Endothelial cell of umbilical vein (primary cell): ENCODE data around the gene CALN1. TPM values are rescaled to one million over a fixed set of nuclear protein-coding genes. Genes with fewer than 3 reads are reported as not detected.

Experiments
- BruUV-seq: library from RNA; stranded (reverse); fragments of 400-500 nt; replicated peaks from 2 replicates; lab custom pipeline; 2021; lab: Mats Ljungman, UMichigan
- CTCF ChIA-PET: fragments of 300-600, 350-600 bp; sonication (Branson Sonifier 250); formaldehyde crosslinking; loops from one replicate; lab custom pipeline; 2021; ENCODE audit warnings: antibody characterized with exemption, inconsistent platforms; lab: Charles Lee
- POLR2A ChIA-PET: fragments of 300-600, 350-600 bp; sonication (Branson Sonifier 250); formaldehyde crosslinking; loops from one replicate; lab custom pipeline; 2021; ENCODE audit warnings: antibody characterized with exemption, inconsistent platforms; lab: Charles Lee
- DNase-seq: peaks from one replicate; pipeline ENCODE4 v3.0.0-alpha.2; 2011; ENCODE audit warnings: low read depth, low spot score
- FAIRE-seq: peaks from 2 replicates; lab custom pipeline; 2011; peaks lifted over from hg19 to GRCh38; lab: Jason Lieb, UNC
- H2AFZ ChIP-seq: 2 replicates; pipeline ENCODE4 v1.6.0; 2012; ENCODE audit warnings: low read depth, low read length, control low read depth, inconsistent platforms
- H3K27ac ChIP-seq: 2 replicates; pipeline ENCODE4 v1.5.1; 2011; ENCODE audit warnings: low read depth, mild to moderate bottlenecking, control low read depth, low read length, moderate library complexity; ENCODE audit not compliant: insufficient read depth
- H3K27me3 ChIP-seq, 2 experiments: 2 replicates each; pipeline versions ENCODE4 v1.6.0 to v1.6.1; 2011; ENCODE audit warnings: low read length in 2 of 2, mixed read lengths in 1 of 2; ENCODE audit not compliant: control insufficient read depth in 2 of 2, insufficient read depth in 2 of 2
- H3K36me3 ChIP-seq, 2 experiments: 2 replicates in 1 of 2; 3 replicates in 1 of 2; pipeline ENCODE4 v1.5.1; 2011; ENCODE audit warnings: low read length in 2 of 2, mild to moderate bottlenecking in 1 of 2, moderate library complexity in 1 of 2; ENCODE audit not compliant: control insufficient read depth in 2 of 2, insufficient read depth in 2 of 2; ENCODE audit errors: extremely low read depth in 1 of 2
- H3K4me1 ChIP-seq: 3 replicates; pipeline ENCODE4 v1.5.1; 2011; ENCODE audit warnings: mild to moderate bottlenecking, low read length; ENCODE audit not compliant: control insufficient read depth, insufficient read depth; ENCODE audit errors: extremely low read depth
- H3K4me2 ChIP-seq: 2 replicates; pipeline ENCODE4 v1.6.1; 2011; ENCODE audit warnings: low read length, control low read depth, mixed read lengths; ENCODE audit not compliant: insufficient read depth
- H3K4me3 ChIP-seq, 3 experiments: fragments of 200-600 bp in 1 of 3; sonication (generic), shearing (Covaris generic) in 1 of 3; replicated peaks in 1 of 3; 2 replicates each; pipeline ENCODE4 v1.5.1; 2011 to 2016; ENCODE audit warnings: control low read depth in 3 of 3, low read length in 3 of 3, mild to moderate bottlenecking in 2 of 3, inconsistent platforms in 1 of 3, low read depth in 1 of 3, moderate library complexity in 1 of 3; ENCODE audit not compliant: insufficient read depth in 1 of 3
- H3K79me2 ChIP-seq: 2 replicates; pipeline ENCODE4 v1.6.0; 2012; ENCODE audit warnings: low read length, inconsistent platforms; ENCODE audit not compliant: control insufficient read depth, insufficient read depth
- H3K9ac ChIP-seq: replicated peaks from 2 replicates; pipeline ENCODE3; 2011; ENCODE audit warnings: low read length, control low read depth; ENCODE audit not compliant: insufficient read depth; ENCODE audit errors: extremely low read depth
- H3K9me1 ChIP-seq: replicated peaks from 3 replicates; pipeline ENCODE4 v1.6.0; 2011; ENCODE audit warnings: mild to moderate bottlenecking, low read length; ENCODE audit not compliant: control insufficient read depth, insufficient read depth; ENCODE audit errors: extremely low read depth
- H3K9me3 ChIP-seq: replicated peaks from 2 replicates; pipeline ENCODE4 v1.5.1; 2012; ENCODE audit warnings: low read length, inconsistent platforms; ENCODE audit not compliant: control insufficient read depth, insufficient read depth
- H4K20me1 ChIP-seq: replicated peaks from 2 replicates; pipeline ENCODE3; 2011; ENCODE audit warnings: mild to moderate bottlenecking, low read length; ENCODE audit not compliant: control insufficient read depth, insufficient read depth; ENCODE audit errors: extremely low read depth
- CTCF ChIP-seq, 2 donors: IDR thresholded peaks; 1 replicate in 1 of 2; 2 replicates in 1 of 2; pipeline ENCODE4 v1.5.1; 2011; ENCODE audit warnings: low read length in 2 of 2, mild to moderate bottlenecking in 2 of 2, moderate library complexity in 2 of 2, control low read depth in 1 of 2, inconsistent platforms in 1 of 2, low read depth in 1 of 2; ENCODE audit not compliant: insufficient read depth in 1 of 2; ENCODE audit errors: extremely low read depth in 1 of 2
- EZH2 ChIP-seq: IDR thresholded peaks from 2 replicates; pipeline ENCODE4 v1.6.1; 2012; ENCODE audit warnings: borderline replicate concordance, low read depth, mild to moderate bottlenecking, moderate library complexity, low read length, inconsistent platforms; ENCODE audit not compliant: severe bottlenecking
- FOS ChIP-seq: IDR thresholded peaks from 2 replicates; pipeline ENCODE4 v1.6.1; 2011; ENCODE audit warnings: mild to moderate bottlenecking, low read length, moderate library complexity, borderline replicate concordance; ENCODE audit not compliant: insufficient read depth
- GATA2 ChIP-seq: IDR thresholded peaks from 2 replicates; pipeline ENCODE4 v1.7.0; 2011; ENCODE audit warnings: low read depth, mild to moderate bottlenecking, moderate library complexity, mixed read lengths, low read length; ENCODE audit not compliant: insufficient read length, insufficient read depth
- JUN ChIP-seq: IDR thresholded peaks from 2 replicates; pipeline ENCODE4 v1.6.1; 2011; ENCODE audit warnings: borderline replicate concordance, low read depth; ENCODE audit not compliant: insufficient read length, insufficient read depth
- MAX ChIP-seq: IDR thresholded peaks from 2 replicates; pipeline ENCODE4 v1.6.1; 2011; ENCODE audit not compliant: insufficient read depth, insufficient read length
- MYC ChIP-seq: IDR thresholded peaks from one replicate; pipeline ENCODE4 v1.6.1; 2011; ENCODE audit warnings: mild to moderate bottlenecking, low read depth, low read length
- POLR2A ChIP-seq: IDR thresholded peaks from 2 replicates; pipeline ENCODE4 v1.6.1; 2012; ENCODE audit warnings: low read depth, mild to moderate bottlenecking, control low read depth, low read length
- POLR2AphosphoS5 ChIP-seq: IDR thresholded peaks from 2 replicates; pipeline ENCODE4 v1.6.1; 2012; ENCODE audit warnings: low read depth, mild to moderate bottlenecking, control low read depth, low read length, moderate library complexity; ENCODE audit not compliant: insufficient read depth
- dilution Hi-C: fragments of 300-500 bp; cut with MboI; formaldehyde crosslinking; loops from one replicate; pipeline ENCODE4 v1.15.0; 2019; ENCODE audit warnings: low sequenced_read_pairs; ENCODE audit not compliant: extremely low pct_ligation_motif_present
- intact Hi-C: fragments of 100-400 bp; cut with micrococcal nuclease; formaldehyde crosslinking; loops from one replicate; pipeline ENCODE4 v1.10.0; 2022
- polyA plus RNA-seq, 4 experiments: library from polyadenylated mRNA; depleted of rRNA in 3 of 4; stranded (reverse) in 3 of 4; unstranded in 1 of 4; fragments of >200 nt; gene quantifications; 2 replicates each; pipeline versions ENCODE4 v1.2.1 to v1.2.3, GENCODE V29; 2011 to 2012; ENCODE audit warnings: missing spikeins in 1 of 4
- total RNA-seq: library from RNA; stranded (reverse); gene quantifications from 2 replicates; pipeline ENCODE4 v1.2.3, GENCODE V29; 2021

The CALN1 gene
- total and polyA plus RNA-seq, 2 donors (not counting 3 experiments of a cell fraction or from before 2014, with no cell fraction given): not detected

GRCh38 chr7:71826141-71826540 is 586.0 kb downstream of the CALN1 start:
- H3K27me3 ChIP-seq: no peaks in the 10 kb centered on the region
- intact Hi-C loops (no loop called here), dilution Hi-C loops (no loop called here)
- H3K4me3 ChIP-seq: no peak overlapping the region
- DNase-seq: no peak
- H2AFZ ChIP-seq: no peak overlapping the region
- no peaks in the 10 kb centered on the region for H3K36me3 ChIP-seq
- BruUV-seq: no TSS peak
- no peaks in the 10 kb centered on the region for H3K9me1 ChIP-seq
- H3K4me2 ChIP-seq: no peak overlapping the region
- no peaks in the 10 kb centered on the region for H4K20me1 ChIP-seq
- no peaks in the 10 kb centered on the region for H3K4me1 ChIP-seq
- CTCF ChIA-PET: no interaction called here
- no peak for FAIRE-seq
- no peak overlapping the region for H3K9ac ChIP-seq
- H3K27ac ChIP-seq: no peak overlapping the region
- H3K9me3 ChIP-seq: peaks cover 2% of the 10 kb centered on the region
- POLR2A ChIA-PET: no interaction called here
- TF ChIP-seq POLR2AphosphoS5: no peak
- TF ChIP-seq MYC: no peak
- no peak for TF ChIP-seq FOS
- no peak for TF ChIP-seq POLR2A
- TF ChIP-seq JUN: no peak
- no peak for TF ChIP-seq CTCF (IDR thresholded peaks at IDR 0.05; ENCODE audit: extremely low read depth in 1 of 2, insufficient read depth in 1 of 2, low read depth in 1 of 2, low read length in 2 of 2)
- no peak for TF ChIP-seq MAX
- no peak for TF ChIP-seq EZH2
- TF ChIP-seq GATA2: no peak
- no peaks in the 10 kb centered on the region for H3K79me2 ChIP-seq
